Trophoblast cell (in vitro differentiated cells and primary cell): ENCODE data around the gene ADCY9.

Experiments used
- DNase-seq, 2 donors: peaks; one replicate each; pipeline ENCODE4 v3.0.0-alpha.2; 2016
- H2AFZ ChIP-seq: 2 replicates; pipeline ENCODE4 v1.6.1; 2013; ENCODE audit warnings: low read length, moderate library complexity, mild to moderate bottlenecking; ENCODE audit not compliant: insufficient read depth, poor library complexity
- H2AK5ac ChIP-seq: 2 replicates; pipeline ENCODE4 v1.6.1; 2013; ENCODE audit warnings: mild to moderate bottlenecking, low read length
- H2BK120ac ChIP-seq: 2 replicates; pipeline ENCODE4 v1.6.1; 2013; ENCODE audit warnings: low read length, mild to moderate bottlenecking, moderate library complexity; ENCODE audit not compliant: insufficient read depth, poor library complexity
- H2BK12ac ChIP-seq: 2 replicates; pipeline ENCODE4 v1.6.1; 2013; ENCODE audit warnings: mild to moderate bottlenecking, low read length, moderate library complexity
- H2BK5ac ChIP-seq: 2 replicates; pipeline ENCODE4 v1.6.1; 2013; ENCODE audit warnings: low read length, low read depth, moderate library complexity, mild to moderate bottlenecking; ENCODE audit not compliant: poor library complexity
- H3K14ac ChIP-seq: 2 replicates; pipeline ENCODE4 v1.6.1; 2013; ENCODE audit warnings: mild to moderate bottlenecking, low read length
- H3K18ac ChIP-seq: 2 replicates; pipeline ENCODE4 v1.6.1; 2013; ENCODE audit warnings: mild to moderate bottlenecking, low read length
- H3K23ac ChIP-seq: 2 replicates; pipeline ENCODE4 v1.6.1; 2013; ENCODE audit warnings: low read length
- H3K27ac ChIP-seq: 2 replicates; pipeline ENCODE4 v1.5.1; 2013; ENCODE audit warnings: low read depth, mild to moderate bottlenecking, inconsistent platforms, low read length, moderate library complexity
- H3K27me3 ChIP-seq: 2 replicates; pipeline ENCODE4 v1.6.1; 2013; ENCODE audit warnings: inconsistent platforms, mild to moderate bottlenecking, low read length, moderate library complexity; ENCODE audit not compliant: insufficient read depth
- H3K36me3 ChIP-seq, 2 experiments: 1 replicate in 1 of 2; 2 replicates in 1 of 2; pipeline ENCODE4 v1.6.1; 2013; ENCODE audit warnings: low read length in 2 of 2, mild to moderate bottlenecking in 2 of 2, moderate library complexity in 1 of 2; ENCODE audit not compliant: insufficient read depth in 2 of 2, control insufficient read depth in 1 of 2
- H3K4ac ChIP-seq: 2 replicates; pipeline ENCODE4 v1.6.1; 2013; ENCODE audit warnings: low read depth, mild to moderate bottlenecking, low read length, moderate library complexity
- H3K4me1 ChIP-seq, 2 experiments: 1 replicate in 1 of 2; 2 replicates in 1 of 2; pipeline ENCODE4 v1.6.1; 2013; ENCODE audit warnings: low read length in 2 of 2, mild to moderate bottlenecking in 2 of 2, moderate library complexity in 1 of 2; ENCODE audit not compliant: insufficient read depth in 2 of 2, control insufficient read depth in 1 of 2
- H3K4me2 ChIP-seq: 2 replicates; pipeline ENCODE4 v1.6.1; 2013; ENCODE audit warnings: inconsistent platforms, mild to moderate bottlenecking, low read length, moderate library complexity
- H3K4me3 ChIP-seq: 2 replicates; pipeline ENCODE4 v1.5.1; 2013; ENCODE audit warnings: mild to moderate bottlenecking, low read depth, low read length, inconsistent platforms
- H3K79me1 ChIP-seq: one replicate; pipeline ENCODE4 v1.6.1; 2013; ENCODE audit warnings: low read length
- H3K79me2 ChIP-seq: 2 replicates; pipeline ENCODE4 v1.6.1; 2013; ENCODE audit warnings: low read length, mild to moderate bottlenecking; ENCODE audit not compliant: control insufficient read depth, insufficient read depth, poor library complexity
- H3K9ac ChIP-seq: 2 replicates; pipeline ENCODE4 v1.6.1; 2013; ENCODE audit warnings: mild to moderate bottlenecking, low read length
- H3K9me3 ChIP-seq: 2 replicates; pipeline ENCODE4 v1.6.1; 2013; ENCODE audit warnings: low read depth, mild to moderate bottlenecking, control low read depth, inconsistent platforms, low read length; ENCODE audit not compliant: insufficient read depth
- H4K12ac ChIP-seq: 2 replicates; pipeline ENCODE4 v1.6.1; 2013; ENCODE audit warnings: low read depth, mild to moderate bottlenecking, low read length, moderate library complexity
- H4K8ac ChIP-seq: 2 replicates; pipeline ENCODE4 v1.6.1; 2013; ENCODE audit warnings: low read depth, mild to moderate bottlenecking, low read length, moderate library complexity
- H4K91ac ChIP-seq: one replicate; pipeline ENCODE4 v1.6.1; 2013; ENCODE audit warnings: low read depth, mild to moderate bottlenecking, low read length, moderate library complexity
- WGBS: extraction: QIAGEN DNeasy Blood & Tissue Kit; methylation state at CpG from one replicate; pipeline ENCODE4 v1.1.7; 2013; ENCODE audit warnings: missing lambda C conversion rate; ENCODE audit not compliant: insufficient read length, insufficient coverage; ENCODE audit errors: extremely low coverage; 5-methylcytosine and 5-hydroxymethylcytosine counted together

ADCY9 gene

GRCh38 chr16:4064950-4065352 lies 51.3 kb downstream of the ADCY9 start:
- Histone ChIP-seq H3K4me2 (no peak overlapping the region), H3K27me3 (no peaks in the 10 kb centered on the region), H3K23ac (no peak overlapping the region), H3K36me3 (no peaks in the 10 kb centered on the region), H3K14ac (no peak overlapping the region), H4K12ac (no peak overlapping the region), H4K8ac (no peak overlapping the region), H3K9me3 (no peaks in the 10 kb centered on the region), H3K4me1 (peaks cover 2 to 4% of the 10 kb centered on the region in 2 experiments), H2BK12ac (no peak overlapping the region), H2AK5ac (no peak overlapping the region), H3K4ac (no peak overlapping the region), H3K4me3 (no peak overlapping the region), H4K91ac (no peak overlapping the region), H2BK120ac (no peak overlapping the region), H3K9ac (no peak overlapping the region), H3K79me1 (no peaks in the 10 kb centered on the region), H3K27ac (no peak overlapping the region), H2AFZ (no peak overlapping the region), H2BK5ac (no peak overlapping the region), H3K18ac (no peak overlapping the region), H3K79me2 (no peaks in the 10 kb centered on the region)
- no peak for DNase-seq
- WGBS: no CpG with 5 or more reads among the region's 11 CpGs

GRCh38 chr16:4062212-4062802 lies 53.9 kb downstream of the ADCY9 start:
- H3K79me2 ChIP-seq: no peaks in the 10 kb centered on the region
- H3K79me1 ChIP-seq: no peaks in the 10 kb centered on the region
- H3K4me1 ChIP-seq: peaks cover 4 to 5% of the 10 kb centered on the region in 2 experiments
- no peak for DNase-seq
- no peaks in the 10 kb centered on the region for H3K36me3 ChIP-seq
- H2AFZ ChIP-seq: no peak overlapping the region
- no peak overlapping the region for H3K4me3 ChIP-seq
- no peak overlapping the region for H3K14ac ChIP-seq
- H2BK12ac ChIP-seq: no peak overlapping the region
- H4K91ac ChIP-seq: no peak overlapping the region
- H3K4ac ChIP-seq: no peak overlapping the region
- H3K27ac ChIP-seq: no peak overlapping the region
- no peak overlapping the region for H3K18ac ChIP-seq
- H3K4me2 ChIP-seq: no peak overlapping the region
- no peak overlapping the region for H2BK120ac ChIP-seq
- H3K23ac ChIP-seq: no peak overlapping the region
- no peak overlapping the region for H2BK5ac ChIP-seq
- H3K9ac ChIP-seq: no peak overlapping the region
- H3K27me3 ChIP-seq: no peaks in the 10 kb centered on the region
- H4K12ac ChIP-seq: no peak overlapping the region
- no peak overlapping the region for H2AK5ac ChIP-seq
- H4K8ac ChIP-seq: no peak overlapping the region
- H3K9me3 ChIP-seq: no peaks in the 10 kb centered on the region

GRCh38 chr16:4060823-4061222 lies 55.4 kb downstream of the ADCY9 start:
- no peak overlapping the region for H3K18ac ChIP-seq
- peaks cover 4 to 5% of the 10 kb centered on the region in 2 experiments for H3K4me1 ChIP-seq
- H3K23ac ChIP-seq: no peak overlapping the region
- no peaks in the 10 kb centered on the region for H3K36me3 ChIP-seq
- H3K4me3 ChIP-seq: no peak overlapping the region
- no peak overlapping the region for H4K12ac ChIP-seq
- no peak overlapping the region for H4K91ac ChIP-seq
- no peak overlapping the region for H2BK12ac ChIP-seq
- no peaks in the 10 kb centered on the region for H3K9me3 ChIP-seq
- H3K79me1 ChIP-seq: no peaks in the 10 kb centered on the region
- H2BK120ac ChIP-seq: no peak overlapping the region
- no peak overlapping the region for H3K4ac ChIP-seq
- no peak for DNase-seq
- no peak overlapping the region for H4K8ac ChIP-seq
- no peak overlapping the region for H2AK5ac ChIP-seq
- H3K14ac ChIP-seq: no peak overlapping the region
- no peak overlapping the region for H2BK5ac ChIP-seq
- H3K79me2 ChIP-seq: no peaks in the 10 kb centered on the region
- no peak overlapping the region for H3K4me2 ChIP-seq
- no peak overlapping the region for H2AFZ ChIP-seq
- H3K27ac ChIP-seq: no peak overlapping the region
- H3K9ac ChIP-seq: no peak overlapping the region
- H3K27me3 ChIP-seq: no peaks in the 10 kb centered on the region

GRCh38 chr16:4060009-4060408 lies 56.2 kb downstream of the ADCY9 start:
- Histone ChIP-seq H3K23ac (no peak overlapping the region), H2BK120ac (no peak overlapping the region), H2AFZ (no peak overlapping the region), H2AK5ac (no peak overlapping the region), H4K8ac (no peak overlapping the region), H4K12ac (no peak overlapping the region), H3K4ac (no peak overlapping the region), H4K91ac (no peak overlapping the region), H3K9me3 (no peaks in the 10 kb centered on the region), H3K36me3 (no peaks in the 10 kb centered on the region), H3K4me1 (peaks cover 4 to 5% of the 10 kb centered on the region in 2 experiments), H2BK5ac (no peak overlapping the region), H3K27ac (no peak overlapping the region), H3K4me3 (no peak overlapping the region), H3K4me2 (no peak overlapping the region), H3K18ac (no peak overlapping the region), H3K14ac (no peak overlapping the region), H3K79me1 (no peaks in the 10 kb centered on the region), H2BK12ac (no peak overlapping the region), H3K27me3 (no peaks in the 10 kb centered on the region), H3K79me2 (no peaks in the 10 kb centered on the region), H3K9ac (no peak overlapping the region)
- WGBS: no CpG with 5 or more reads among the region's 7 CpGs
- DNase-seq: no peak
